GM12891 (cell line): Measurements from ENCODE around the gene ELMO1.

ENCODE experiments used
- DNase-seq: peaks from one replicate; pipeline ENCODE4 v3.0.0; 2011; ENCODE audit warnings: low spot score; ENCODE audit not compliant: insufficient read length
- FAIRE-seq: peaks from 2 replicates; lab custom pipeline; 2011; peaks lifted over from hg19 to GRCh38; lab: Jason Lieb, UNC
- PAX5 ChIP-seq: IDR thresholded peaks from 2 replicates; pipeline ENCODE4 v1.6.1; 2011; ENCODE audit warnings: low read length, moderate library complexity, mild to moderate bottlenecking; ENCODE audit not compliant: insufficient read depth, severe bottlenecking
- POLR2A ChIP-seq: IDR thresholded peaks from 2 replicates; pipeline ENCODE4 v1.6.1; 2011; ENCODE audit warnings: low read depth, low read length, control low read depth
- POLR2AphosphoS5 ChIP-seq: IDR thresholded peaks from 2 replicates; pipeline ENCODE4 v1.6.1; 2011; ENCODE audit warnings: low read depth, low read length, control low read depth
- POU2F2 ChIP-seq: IDR thresholded peaks from 2 replicates; pipeline ENCODE4 v1.6.1; 2011; ENCODE audit warnings: low read depth, mild to moderate bottlenecking, control low read depth, low read length, moderate library complexity
- SPI1 ChIP-seq: IDR thresholded peaks from 2 replicates; pipeline ENCODE4 v1.6.1; 2011; ENCODE audit warnings: low read depth, low read length, control low read depth
- TAF1 ChIP-seq: IDR thresholded peaks from 2 replicates; pipeline ENCODE4 v1.6.1; 2011; ENCODE audit warnings: low read depth, low read length, control low read depth

The ELMO1 gene

GRCh38 chr7:37483627-37484026 is 35.0 kb upstream of the ELMO1 start:
- FAIRE-seq (no peak), DNase-seq (no peak)
- TF ChIP-seq TAF1: no peak
- TF ChIP-seq POLR2AphosphoS5: no peak
- no peak for TF ChIP-seq POLR2A
- TF ChIP-seq PAX5: no peak
- no peak for TF ChIP-seq SPI1
- TF ChIP-seq POU2F2: no peak

- TF ChIP-seq POLR2A: no peak
- no peak for TF ChIP-seq SPI1
- no peak for TF ChIP-seq POLR2AphosphoS5
- TF ChIP-seq TAF1: no peak
- DNase-seq: no peak
- no peak for FAIRE-seq
Observed at GRCh38 chr7:37482953-37483352, 34.3 kb upstream of the ELMO1 start.

GRCh38 chr7:37482505-37482904 is 33.8 kb upstream of the ELMO1 start:
- DNase-seq (no peak), FAIRE-seq (no peak)
- TF ChIP-seq POU2F2 (no peak), PAX5 (no peak)

GRCh38 chr7:37481722-37482288 is 33.1 kb upstream of the ELMO1 start:
- TF ChIP-seq POLR2AphosphoS5: no peak
- TF ChIP-seq TAF1: no peak
- no peak for TF ChIP-seq SPI1
- no peak for TF ChIP-seq POLR2A
- no peak for TF ChIP-seq PAX5
- TF ChIP-seq POU2F2: no peak
- DNase-seq (no peak), FAIRE-seq (no peak)

- DNase-seq (no peak), FAIRE-seq (no peak)
- TF ChIP-seq POU2F2 (no peak), PAX5 (no peak), POLR2AphosphoS5 (no peak), SPI1 (no peak), POLR2A (no peak), TAF1 (no peak)
Observed at GRCh38 chr7:37481154-37481553, 32.5 kb upstream of the ELMO1 start.

- FAIRE-seq (no peak), DNase-seq (no peak)
- TF ChIP-seq POU2F2: no peak
- no peak for TF ChIP-seq SPI1
- no peak for TF ChIP-seq TAF1
- TF ChIP-seq POLR2A: no peak
- no peak for TF ChIP-seq PAX5
- TF ChIP-seq POLR2AphosphoS5: no peak
Observed at GRCh38 chr7:37480041-37481031, 31.7 kb upstream of the ELMO1 start.

GRCh38 chr7:37476881-37477450 is 28.3 kb upstream of the ELMO1 start:
- FAIRE-seq: no peak
- DNase-seq: no peak
- TF ChIP-seq POLR2AphosphoS5: no peak
- TF ChIP-seq POLR2A: no peak
- no peak for TF ChIP-seq TAF1
- no peak for TF ChIP-seq POU2F2
- TF ChIP-seq PAX5: no peak
- no peak for TF ChIP-seq SPI1

- DNase-seq (no peak), FAIRE-seq (no peak)
- no peak for TF ChIP-seq SPI1
Observed at GRCh38 chr7:37476428-37476827, 27.8 kb upstream of the ELMO1 start.

GRCh38 chr7:37475646-37476045 is 27.0 kb upstream of the ELMO1 start:
- DNase-seq: no peak
- no peak for FAIRE-seq

More at GRCh38 chr7:37475646-37476045, 27.0 kb upstream of the ELMO1 start:
- TF ChIP-seq SPI1 (no peak), POLR2AphosphoS5 (no peak), PAX5 (no peak), POU2F2 (no peak), POLR2A (no peak), TAF1 (no peak)
